ENCODE results near the gene UPK1A.
A peak's percentile ranks its signal among the peaks of the same experiment; 100 is the strongest.
"Not testable (repeated sequence)": the region's sequence is repeated elsewhere in the genome, so short reads cannot be mapped to it uniquely, and the experiment has no call there.

UPK1A gene

DNA sequence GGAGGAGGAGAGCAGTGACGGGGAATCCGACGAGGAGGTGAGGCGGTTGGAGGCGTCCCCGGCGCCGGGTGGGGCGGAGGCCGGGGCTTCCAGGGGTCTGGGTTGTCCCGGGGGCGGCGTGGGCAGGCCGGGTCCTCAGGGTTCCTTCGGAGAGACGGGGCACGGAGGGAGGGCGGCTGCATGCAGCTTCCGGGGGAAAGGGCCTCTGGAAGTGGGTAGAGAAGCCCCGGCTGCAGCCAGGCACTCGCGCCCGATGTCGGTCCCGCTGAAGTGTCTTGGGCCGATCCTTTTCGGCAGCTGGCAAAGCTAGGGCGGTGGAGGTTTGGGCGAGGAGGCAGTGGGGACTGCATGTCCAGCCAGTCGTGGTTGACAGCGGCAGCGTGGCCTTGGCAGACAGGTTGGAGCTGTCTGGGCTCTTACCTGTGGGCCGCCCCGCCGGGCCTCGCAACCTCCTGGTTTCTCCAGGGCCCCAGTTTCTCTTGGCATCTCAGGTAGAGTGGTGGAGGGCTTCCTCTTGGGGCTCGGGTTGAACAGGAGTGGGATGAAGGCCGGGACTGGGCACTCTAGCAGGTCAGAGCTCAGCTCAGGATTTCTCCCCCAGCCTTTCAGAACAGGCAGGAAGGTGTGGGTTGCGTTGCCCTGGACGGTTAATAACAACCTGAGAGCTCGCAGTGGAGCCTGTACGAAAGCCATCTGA is 52.2 kb downstream of the UPK1A start:
- peak; percentile 1 for ATAC-seq

GRCh38 chr19:35719402-35720162 is 53.3 kb downstream of the UPK1A start:
- ATAC-seq: no peak

DNA sequence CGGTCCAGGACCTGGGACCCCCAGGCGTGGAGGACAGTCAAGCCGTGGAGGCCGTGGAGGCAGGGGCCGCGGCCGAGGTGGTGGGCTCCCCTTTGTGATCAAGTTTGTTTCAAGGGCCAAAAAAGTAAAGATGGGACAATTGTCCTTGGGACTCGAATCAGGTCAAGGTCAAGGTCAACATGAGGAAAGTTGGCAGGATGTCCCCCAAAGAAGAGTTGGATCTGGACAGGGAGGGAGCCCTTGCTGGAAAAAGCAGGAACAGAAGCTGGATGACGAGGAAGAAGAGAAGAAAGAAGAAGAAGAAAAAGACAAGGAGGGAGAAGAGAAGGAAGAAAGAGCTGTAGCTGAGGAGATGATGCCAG is 53.8 kb downstream of the UPK1A start:
- no peak for ATAC-seq

DNA sequence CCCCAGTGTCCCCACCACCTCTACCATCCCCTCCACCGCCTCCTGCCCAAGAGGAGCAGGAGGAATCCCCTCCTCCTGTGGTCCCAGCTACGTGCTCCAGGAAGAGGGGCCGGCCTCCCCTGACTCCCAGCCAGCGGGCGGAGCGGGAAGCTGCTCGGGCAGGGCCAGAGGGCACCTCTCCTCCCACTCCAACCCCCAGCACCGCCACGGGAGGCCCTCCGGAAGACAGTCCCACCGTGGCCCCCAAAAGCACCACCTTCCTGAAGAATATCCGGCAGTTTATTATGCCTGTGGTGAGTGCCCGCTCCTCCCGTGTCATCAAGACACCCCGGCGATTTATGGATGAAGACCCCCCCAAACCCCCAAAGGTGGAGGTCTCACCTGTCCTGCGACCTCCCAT is 54.3 kb downstream of the UPK1A start:
- no peak for ATAC-seq

- ATAC-seq: no peak
Measured at GRCh38 chr19:35721374-35721773, 55.1 kb downstream of the UPK1A start.

DNA sequence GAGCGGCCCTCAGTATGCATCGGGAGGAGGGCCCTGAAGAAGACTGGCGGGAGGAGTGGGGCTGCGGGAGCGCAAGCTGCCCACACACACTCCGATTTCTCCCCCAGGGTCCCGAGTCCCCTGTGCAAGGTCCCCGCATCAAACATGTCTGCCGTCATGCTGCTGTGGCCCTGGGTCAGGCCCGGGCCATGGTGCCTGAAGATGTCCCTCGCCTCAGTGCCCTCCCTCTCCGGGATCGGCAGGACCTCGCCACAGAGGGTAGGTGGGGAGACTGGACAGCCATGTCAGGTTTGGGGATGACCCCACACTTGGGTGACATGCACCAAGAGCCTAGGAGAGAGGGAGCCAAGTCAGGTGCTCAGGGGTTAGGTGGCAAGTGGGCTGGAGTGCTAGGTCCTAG is 56.1 kb downstream of the UPK1A start:
- no peak for ATAC-seq

DNA sequence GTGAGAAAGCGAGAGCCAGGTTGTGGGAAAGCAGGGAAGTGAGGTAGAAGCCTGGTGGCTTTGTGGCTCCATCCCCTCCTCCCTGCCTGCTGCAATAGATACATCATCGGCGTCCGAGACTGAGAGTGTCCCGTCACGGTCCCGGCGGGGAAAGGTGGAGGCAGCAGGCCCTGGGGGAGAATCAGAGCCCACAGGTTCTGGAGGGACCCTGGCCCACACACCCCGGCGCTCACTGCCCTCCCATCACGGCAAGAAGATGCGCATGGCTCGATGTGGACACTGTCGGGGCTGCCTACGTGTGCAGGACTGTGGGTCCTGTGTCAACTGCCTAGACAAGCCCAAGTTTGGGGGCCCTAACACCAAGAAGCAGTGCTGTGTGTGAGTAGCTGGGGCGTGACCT is 56.6 kb downstream of the UPK1A start:
- no peak for ATAC-seq

DNA sequence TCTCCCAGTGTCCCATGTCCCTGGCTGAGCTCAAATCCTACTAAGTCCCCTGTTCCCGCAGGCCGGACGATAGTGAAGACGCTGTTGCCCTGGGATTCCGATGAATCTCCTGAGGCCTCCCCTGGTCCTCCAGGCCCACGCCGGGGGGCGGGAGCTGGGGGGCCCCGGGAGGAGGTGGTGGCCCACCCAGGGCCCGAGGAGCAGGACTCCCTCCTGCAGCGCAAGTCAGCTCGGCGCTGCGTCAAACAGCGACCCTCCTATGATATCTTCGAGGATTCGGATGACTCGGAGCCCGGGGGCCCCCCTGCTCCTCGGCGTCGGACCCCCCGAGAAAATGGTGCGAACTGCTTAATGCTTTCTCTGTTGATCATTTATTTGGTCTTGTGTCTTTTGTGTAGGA is 57.4 kb downstream of the UPK1A start:
- ATAC-seq: no peak

DNA sequence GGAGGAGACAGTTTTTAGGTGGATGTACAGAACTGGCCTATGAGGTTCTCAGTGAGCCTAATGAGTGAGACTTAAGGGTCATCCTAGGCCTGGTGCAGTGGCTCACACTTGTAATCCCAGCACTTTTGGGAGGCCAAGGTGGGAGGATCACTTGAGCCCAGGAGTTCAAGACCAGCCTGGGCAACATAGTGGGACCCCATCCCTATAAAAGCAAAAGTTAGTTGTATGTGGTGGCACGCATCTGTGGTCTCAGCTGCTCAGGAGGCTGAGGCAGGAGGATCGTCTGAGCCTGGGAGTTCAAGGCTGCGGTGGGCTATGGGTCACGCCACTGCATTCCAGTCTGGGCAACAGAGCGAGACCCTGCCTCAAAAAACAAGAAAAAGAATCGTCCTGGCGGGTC is 57.8 kb downstream of the UPK1A start:
- not testable (repeated sequence) for ATAC-seq

- no peak for ATAC-seq
Measured at GRCh38 chr19:35724560-35724959, 58.2 kb downstream of the UPK1A start.

- ATAC-seq: no peak
Measured at GRCh38 chr19:35725216-35725861, 59.0 kb downstream of the UPK1A start.

DNA sequence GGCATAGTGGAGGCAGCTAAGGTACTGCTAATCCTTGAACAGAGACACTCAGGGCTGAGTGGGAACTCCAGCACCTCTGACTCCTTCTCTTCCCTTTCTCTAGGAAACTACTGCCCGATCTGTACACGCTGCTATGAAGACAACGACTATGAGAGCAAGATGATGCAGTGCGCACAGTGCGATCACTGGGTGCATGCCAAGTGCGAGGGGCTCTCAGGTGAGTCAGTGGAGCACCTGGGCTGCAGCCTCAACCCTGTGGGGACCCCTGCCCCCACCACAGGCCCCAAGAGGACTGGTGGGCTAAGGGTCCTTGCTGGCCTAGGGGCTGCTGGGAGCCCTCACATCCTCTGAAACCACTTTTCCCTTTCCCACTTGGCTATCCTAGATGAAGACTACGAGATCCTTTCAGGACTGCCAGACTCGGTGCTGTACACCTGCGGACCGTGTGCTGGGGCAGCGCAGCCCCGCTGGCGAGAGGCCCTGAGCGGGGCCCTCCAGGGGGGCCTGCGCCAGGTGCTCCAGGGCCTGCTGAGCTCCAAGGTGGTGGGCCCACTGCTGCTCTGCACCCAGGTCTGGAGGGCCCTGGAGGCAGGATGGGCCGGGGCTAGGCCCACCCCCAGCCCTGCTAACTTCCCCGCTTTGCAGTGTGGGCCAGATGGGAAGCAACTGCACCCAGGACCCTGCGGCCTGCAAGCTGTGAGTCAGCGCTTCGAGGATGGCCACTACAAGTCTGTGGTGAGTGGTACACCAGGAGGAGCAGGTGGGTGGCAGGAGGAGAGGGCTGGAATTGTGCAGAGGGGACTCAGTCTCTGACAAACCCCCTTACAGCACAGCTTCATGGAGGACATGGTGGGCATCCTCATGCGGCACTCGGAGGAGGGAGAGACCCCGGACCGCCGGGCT is 61.0 kb downstream of the UPK1A start:
- no peak for ATAC-seq
